PC-9 (cell line): ENCODE data around the gene ZNF93. TPM values are rescaled to one million over a fixed set of nuclear protein-coding genes. Genes with fewer than 3 reads are reported as not detected.

Experiments used
- BruUV-seq: library from RNA; stranded (reverse); fragments of 400-500 nt; replicated peaks from 2 replicates; lab custom pipeline; 2021; lab: Mats Ljungman, UMichigan
- CTCF ChIA-PET: fragments of 300-600 bp; sonication (Branson Sonifier 250); formaldehyde crosslinking; loops from one replicate; lab custom pipeline; 2022; ENCODE audit warnings: antibody characterized with exemption; lab: Charles Lee
- POLR2A ChIA-PET: fragments of 300-600 bp; sonication (Branson Sonifier 250); formaldehyde crosslinking; loops from one replicate; lab custom pipeline; 2022; ENCODE audit warnings: antibody characterized with exemption; ENCODE audit not compliant: unreplicated experiment; lab: Charles Lee
- DNase-seq, 2 experiments: peaks; one replicate each; pipeline versions ENCODE4 v3.0.0 to v3.0.0-alpha.2; 2015 to 2022; ENCODE audit warnings: mixed read lengths in 1 of 2
- H2AFZ ChIP-seq: fragments of 200-600 bp; sonication (generic); 2 replicates; pipeline ENCODE4 v1.8.1; 2017; ENCODE audit warnings: antibody characterized with exemption
- H3F3A ChIP-seq: fragments of 200-600 bp; sonication (generic); 2 replicates; pipeline ENCODE4 v1.8.1; 2017; ENCODE audit warnings: antibody characterized with exemption, mild to moderate bottlenecking, low read depth; ENCODE audit not compliant: insufficient read depth
- H3K27ac ChIP-seq: fragments of 200-600 bp; sonication (generic); 2 replicates; pipeline ENCODE4 v1.6.1; 2016; ENCODE audit warnings: mixed run types
- H3K27me3 ChIP-seq: fragments of 200-600 bp; sonication (generic); 2 replicates; pipeline ENCODE4 v1.6.1; 2016; ENCODE audit warnings: low read depth, mixed run types; ENCODE audit not compliant: insufficient read depth
- H3K36me3 ChIP-seq: fragments of 200-600 bp; sonication (generic); 2 replicates; pipeline ENCODE4 v1.6.1; 2016; ENCODE audit warnings: low read depth, mixed run types
- H3K4me1 ChIP-seq: fragments of 200-600 bp; sonication (generic); replicated peaks from 2 replicates; pipeline ENCODE4 v1.6.1; 2016; ENCODE audit warnings: mixed run types; ENCODE audit not compliant: insufficient read depth
- H3K4me2 ChIP-seq: fragments of 200-600 bp; sonication (generic); 2 replicates; pipeline ENCODE4 v1.6.1; 2017; ENCODE audit warnings: mixed run types
- H3K4me3 ChIP-seq: fragments of 200-600 bp; sonication (generic); 2 replicates; pipeline ENCODE4 v1.6.1; 2016; ENCODE audit warnings: mixed run types
- H3K79me2 ChIP-seq: fragments of 200-600 bp; sonication (generic); 2 replicates; pipeline ENCODE4 v1.6.1; 2017; ENCODE audit warnings: low read depth, mixed run types
- H3K9me2 ChIP-seq: fragments of 200-600 bp; sonication (generic); 2 replicates; pipeline ENCODE4 v1.8.1; 2017; ENCODE audit warnings: mild to moderate bottlenecking; ENCODE audit not compliant: insufficient read depth
- H3K9me3 ChIP-seq: fragments of 200-600 bp; sonication (generic); 2 replicates; pipeline ENCODE4 v1.8.1; 2016; ENCODE audit warnings: low read depth; ENCODE audit not compliant: insufficient read depth
- H4K20me1 ChIP-seq: fragments of 200-600 bp; sonication (generic); 2 replicates; pipeline ENCODE4 v1.8.1; 2017; ENCODE audit not compliant: insufficient read depth
- EZH2 ChIP-seq: fragments of 200-600 bp; sonication (generic); IDR thresholded peaks from 2 replicates; pipeline ENCODE4 v1.8.0; 2017; ENCODE audit warnings: antibody characterized with exemption, low read depth
- intact Hi-C: fragments of 100-400 bp; cut with micrococcal nuclease; formaldehyde crosslinking; loops from one replicate; pipeline ENCODE4 v1.10.0; 2022; ENCODE audit not compliant: unreplicated experiment
- total RNA-seq: library from RNA; stranded (reverse); gene quantifications from 2 replicates; pipeline ENCODE4 v1.2.3, GENCODE V29; 2021
- TF ChIP-seq, protein P1 (sequence below): fragments of 200-600 bp; sonication (generic); conservative IDR thresholded peaks from 2 replicates; pipeline ENCODE4 v1.6.1; 2017; ENCODE audit warnings: mixed run types, antibody characterized with exemption, mild to moderate bottlenecking, moderate library complexity

Gene ZNF93
- total RNA-seq, 1 experiment from 2014 or later: 4.1 TPM

DNA sequence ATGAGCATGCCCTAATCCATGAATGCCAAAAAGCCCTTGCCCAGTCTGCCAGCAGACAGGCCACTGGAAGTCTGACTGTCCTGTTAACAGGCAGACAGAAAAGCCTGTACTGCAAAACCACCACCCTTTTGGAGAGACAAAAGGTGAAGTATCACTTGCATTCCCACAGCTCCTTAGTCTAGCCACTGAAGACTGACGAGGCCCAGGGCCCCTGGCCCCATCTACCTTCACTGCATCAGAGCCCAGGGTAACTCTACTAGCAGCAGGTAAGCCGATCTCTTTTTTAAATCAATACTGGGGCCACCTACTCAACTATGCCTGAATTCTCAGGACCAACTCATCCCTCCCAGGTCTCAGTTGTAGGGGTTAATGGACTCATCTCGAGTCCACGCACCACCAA lies 45.5 kb downstream of the ZNF93 start:
- CTCF ChIA-PET: no interaction called here
- no peaks in the 10 kb centered on the region for H4K20me1 ChIP-seq
- no TSS peak for BruUV-seq
- TF ChIP-seq EZH2: no peak
- TF ChIP-seq, protein P1, sequence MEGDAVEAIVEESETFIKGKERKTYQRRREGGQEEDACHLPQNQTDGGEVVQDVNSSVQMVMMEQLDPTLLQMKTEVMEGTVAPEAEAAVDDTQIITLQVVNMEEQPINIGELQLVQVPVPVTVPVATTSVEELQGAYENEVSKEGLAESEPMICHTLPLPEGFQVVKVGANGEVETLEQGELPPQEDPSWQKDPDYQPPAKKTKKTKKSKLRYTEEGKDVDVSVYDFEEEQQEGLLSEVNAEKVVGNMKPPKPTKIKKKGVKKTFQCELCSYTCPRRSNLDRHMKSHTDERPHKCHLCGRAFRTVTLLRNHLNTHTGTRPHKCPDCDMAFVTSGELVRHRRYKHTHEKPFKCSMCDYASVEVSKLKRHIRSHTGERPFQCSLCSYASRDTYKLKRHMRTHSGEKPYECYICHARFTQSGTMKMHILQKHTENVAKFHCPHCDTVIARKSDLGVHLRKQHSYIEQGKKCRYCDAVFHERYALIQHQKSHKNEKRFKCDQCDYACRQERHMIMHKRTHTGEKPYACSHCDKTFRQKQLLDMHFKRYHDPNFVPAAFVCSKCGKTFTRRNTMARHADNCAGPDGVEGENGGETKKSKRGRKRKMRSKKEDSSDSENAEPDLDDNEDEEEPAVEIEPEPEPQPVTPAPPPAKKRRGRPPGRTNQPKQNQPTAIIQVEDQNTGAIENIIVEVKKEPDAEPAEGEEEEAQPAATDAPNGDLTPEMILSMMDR: no peak
- no peaks in the 10 kb centered on the region for H3K36me3 ChIP-seq
- no peak overlapping the region for H2AFZ ChIP-seq
- peaks cover 8% of the 10 kb centered on the region for H3K9me3 ChIP-seq
- POLR2A ChIA-PET: no interaction called here
- H3K27ac ChIP-seq: no peak overlapping the region
- no peaks in the 10 kb centered on the region for H3K9me2 ChIP-seq
- H3K79me2 ChIP-seq: no peaks in the 10 kb centered on the region
- H3K4me2 ChIP-seq: no peak overlapping the region
- DNase-seq: no peak
- no peaks in the 10 kb centered on the region for H3K4me1 ChIP-seq
- H3F3A ChIP-seq: no peaks in the 10 kb centered on the region
- H3K4me3 ChIP-seq: no peak overlapping the region
- H3K27me3 ChIP-seq: peaks cover 26% of the 10 kb centered on the region; the same call in 1 of the 2 replicates
- intact Hi-C loops: no loop called here

DNA sequence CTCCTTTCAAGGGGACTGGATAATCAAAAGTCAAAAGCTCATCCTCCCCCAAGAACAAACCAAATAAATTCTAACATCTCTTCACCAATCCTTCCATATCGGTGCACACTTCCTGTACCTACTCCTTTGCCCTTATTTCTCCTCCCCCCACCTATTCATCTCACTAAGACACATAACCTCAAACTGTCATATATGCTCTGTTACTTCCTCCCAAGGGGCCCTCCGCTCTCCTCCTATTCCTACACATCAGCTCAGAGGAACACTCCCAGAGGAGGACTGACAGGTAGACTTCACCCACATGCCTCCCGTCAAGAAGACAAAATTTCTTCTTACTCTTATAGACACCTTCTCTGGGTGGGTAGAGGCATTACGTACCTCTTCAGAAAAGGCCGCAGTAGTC lies 48.1 kb downstream of the ZNF93 start:
- TF ChIP-seq, protein P1: no peak
- no peak for TF ChIP-seq EZH2
- no peak for DNase-seq
- intact Hi-C loops: no loop called here
- Histone ChIP-seq H3K4me1 (no peaks in the 10 kb centered on the region), H3K27ac (no peak overlapping the region), H3K79me2 (no peaks in the 10 kb centered on the region), H4K20me1 (no peaks in the 10 kb centered on the region), H3K36me3 (no peaks in the 10 kb centered on the region), H3K27me3 (peaks cover 26% of the 10 kb centered on the region; the same call in 1 of the 2 replicates), H3K9me2 (no peaks in the 10 kb centered on the region), H3K9me3 (peaks cover 3% of the 10 kb centered on the region), H2AFZ (no peak overlapping the region), H3K4me2 (no peak overlapping the region), H3F3A (no peaks in the 10 kb centered on the region), H3K4me3 (no peak overlapping the region)
- BruUV-seq: no TSS peak
- ChIA-PET CTCF (no interaction called here), POLR2A (no interaction called here)

DNA sequence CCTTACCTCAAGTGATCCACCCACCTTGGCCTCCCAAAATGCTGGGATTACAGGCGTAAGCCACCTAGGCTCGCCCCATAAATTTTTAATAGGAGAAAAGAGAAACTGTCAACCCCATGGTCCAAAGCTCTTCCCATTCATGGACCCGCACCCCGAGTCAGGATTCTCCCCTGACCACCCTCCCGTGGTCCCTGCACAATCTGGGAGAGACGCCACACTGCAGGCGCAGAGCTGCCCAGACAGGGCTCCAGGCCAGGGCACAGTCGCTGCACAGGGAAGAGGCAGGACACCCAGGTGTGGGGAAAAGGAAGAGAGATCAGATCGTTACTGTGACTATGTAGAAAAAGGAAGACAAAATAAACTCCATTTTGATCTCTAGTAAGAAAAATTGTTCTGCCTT lies 54.5 kb downstream of the ZNF93 start:
- BruUV-seq: no TSS peak
- ChIA-PET CTCF (interaction anchor here (0.6 kb wide), 1 partner anchor 306 kb away, joined by 4 read pairs; no protein-coding TSS in a partner anchor), POLR2A (no interaction called here)
- Histone ChIP-seq H3K9me3 (no peaks in the 10 kb centered on the region; the same call in 1 of the 2 replicates), H3K4me2 (no peak overlapping the region), H3K27ac (no peak overlapping the region), H4K20me1 (no peaks in the 10 kb centered on the region), H3K36me3 (no peaks in the 10 kb centered on the region), H2AFZ (no peak overlapping the region), H3K79me2 (no peaks in the 10 kb centered on the region), H3K4me3 (no peak overlapping the region), H3K27me3 (no peaks in the 10 kb centered on the region), H3F3A (no peaks in the 10 kb centered on the region), H3K4me1 (no peaks in the 10 kb centered on the region), H3K9me2 (no peaks in the 10 kb centered on the region)
- TF ChIP-seq EZH2: no peak
- TF ChIP-seq, protein P1: no peak
- intact Hi-C loops: loop anchor here (10.0 kb wide), 1 partner anchor 310 kb away; the partner anchor contains the start of gene GMIP
- DNase-seq: no peak
